PC-3 (cell line): ENCODE measurements around the gene ANKS1A.

Experiments used
- EZH2 ChIP-seq: fragments of 300-600 bp; sonication (generic); IDR thresholded peaks from one replicate; pipeline ENCODE4 v1.6.1; 2017; ENCODE audit warnings: antibody characterized with exemption, mild to moderate bottlenecking, low read length; ENCODE audit not compliant: unreplicated experiment
- EZH2phosphoT487 ChIP-seq: fragments of 300-600 bp; sonication (generic); IDR thresholded peaks from 2 replicates; pipeline ENCODE4 v1.6.1; 2018; ENCODE audit warnings: mild to moderate bottlenecking, antibody characterized with exemption, low read length, borderline replicate concordance
- TF ChIP-seq, protein P1 (sequence below): fragments of 300-600 bp; sonication (generic); conservative IDR thresholded peaks from 2 replicates; pipeline ENCODE4 v1.5.1; 2017; ENCODE audit warnings: antibody characterized with exemption, low read depth, mild to moderate bottlenecking, low read length

GRCh38 chr6:35105078-35105477 lies 216.0 kb downstream of the ANKS1A start:
- TF ChIP-seq, protein P1, sequence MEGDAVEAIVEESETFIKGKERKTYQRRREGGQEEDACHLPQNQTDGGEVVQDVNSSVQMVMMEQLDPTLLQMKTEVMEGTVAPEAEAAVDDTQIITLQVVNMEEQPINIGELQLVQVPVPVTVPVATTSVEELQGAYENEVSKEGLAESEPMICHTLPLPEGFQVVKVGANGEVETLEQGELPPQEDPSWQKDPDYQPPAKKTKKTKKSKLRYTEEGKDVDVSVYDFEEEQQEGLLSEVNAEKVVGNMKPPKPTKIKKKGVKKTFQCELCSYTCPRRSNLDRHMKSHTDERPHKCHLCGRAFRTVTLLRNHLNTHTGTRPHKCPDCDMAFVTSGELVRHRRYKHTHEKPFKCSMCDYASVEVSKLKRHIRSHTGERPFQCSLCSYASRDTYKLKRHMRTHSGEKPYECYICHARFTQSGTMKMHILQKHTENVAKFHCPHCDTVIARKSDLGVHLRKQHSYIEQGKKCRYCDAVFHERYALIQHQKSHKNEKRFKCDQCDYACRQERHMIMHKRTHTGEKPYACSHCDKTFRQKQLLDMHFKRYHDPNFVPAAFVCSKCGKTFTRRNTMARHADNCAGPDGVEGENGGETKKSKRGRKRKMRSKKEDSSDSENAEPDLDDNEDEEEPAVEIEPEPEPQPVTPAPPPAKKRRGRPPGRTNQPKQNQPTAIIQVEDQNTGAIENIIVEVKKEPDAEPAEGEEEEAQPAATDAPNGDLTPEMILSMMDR: no peak
- TF ChIP-seq EZH2: no peak
- no peak for TF ChIP-seq EZH2phosphoT487
